ENCODE measurements around the gene ERCC2. TPM values are rescaled to one million over a fixed set of nuclear protein-coding genes. Genes with fewer than 3 reads are reported as not detected.

ERCC2 gene
- total RNA-seq, 1 donor = 22.3 TPM

DNA sequence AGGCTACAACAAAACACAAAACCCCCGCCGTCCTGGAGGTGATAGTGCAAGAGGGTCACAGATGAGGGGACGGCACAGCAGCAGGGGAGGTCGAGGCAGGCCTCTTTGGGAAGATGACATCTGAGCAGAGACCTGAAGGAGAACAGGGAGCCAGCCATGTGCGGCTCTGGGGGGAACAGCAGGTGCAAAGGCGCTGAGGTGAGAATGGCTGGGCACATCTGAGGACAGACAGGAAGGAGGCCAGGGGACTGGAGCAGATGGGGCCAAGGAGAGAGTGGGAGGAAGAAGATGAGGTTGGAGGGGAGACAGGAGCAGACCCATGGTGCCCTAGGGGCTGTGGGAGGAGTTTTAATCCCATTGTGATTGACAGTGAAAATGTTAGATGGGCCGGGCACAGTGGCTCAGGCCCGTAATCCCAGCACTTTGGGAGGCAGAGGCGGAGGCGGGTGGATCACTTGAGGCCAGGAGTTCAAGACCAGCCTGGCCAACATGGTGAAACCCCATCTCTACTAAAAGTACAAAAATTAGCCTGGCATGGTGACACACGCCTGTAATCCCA lies 45.9 kb downstream of the ERCC2 start:
- H3K4me3 ChIP-seq (ENCODE audit: low read depth, low read length) = no peak overlapping the region
- TF ChIP-seq CTCF (IDR thresholded peaks at IDR 0.05; ENCODE audit: insufficient read depth, low read length) = no peak
- no peak for DNase-seq (ENCODE audit: low read depth)

DNA sequence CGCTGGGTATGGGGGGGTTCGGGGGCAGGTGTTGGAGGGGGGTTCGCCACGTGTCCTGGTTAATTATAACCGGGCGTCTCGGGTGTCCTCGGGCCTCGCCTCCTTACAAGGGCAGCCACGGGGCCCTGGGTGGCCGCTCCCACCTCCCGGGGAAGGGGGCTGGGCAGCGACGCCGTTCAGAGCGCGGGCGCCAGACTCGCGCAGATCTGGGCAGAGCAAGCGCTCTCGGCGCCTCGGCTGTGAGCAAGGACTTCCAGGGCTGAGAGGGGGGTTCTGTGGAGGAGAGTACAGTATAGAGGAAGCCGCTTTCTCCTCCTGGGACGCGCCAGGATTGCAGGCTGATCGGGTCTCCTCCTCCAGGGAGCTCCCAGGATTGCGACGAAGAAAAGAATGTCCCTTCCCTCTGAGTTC lies 46.7 kb downstream of the ERCC2 start:
- H3K4me3 ChIP-seq (ENCODE audit: low read depth, low read length) = no peak overlapping the region
- TF ChIP-seq CTCF (IDR thresholded peaks at IDR 0.05; ENCODE audit: insufficient read depth, low read length) = no peak
- DNase-seq (ENCODE audit: low read depth) = no peak

DNA sequence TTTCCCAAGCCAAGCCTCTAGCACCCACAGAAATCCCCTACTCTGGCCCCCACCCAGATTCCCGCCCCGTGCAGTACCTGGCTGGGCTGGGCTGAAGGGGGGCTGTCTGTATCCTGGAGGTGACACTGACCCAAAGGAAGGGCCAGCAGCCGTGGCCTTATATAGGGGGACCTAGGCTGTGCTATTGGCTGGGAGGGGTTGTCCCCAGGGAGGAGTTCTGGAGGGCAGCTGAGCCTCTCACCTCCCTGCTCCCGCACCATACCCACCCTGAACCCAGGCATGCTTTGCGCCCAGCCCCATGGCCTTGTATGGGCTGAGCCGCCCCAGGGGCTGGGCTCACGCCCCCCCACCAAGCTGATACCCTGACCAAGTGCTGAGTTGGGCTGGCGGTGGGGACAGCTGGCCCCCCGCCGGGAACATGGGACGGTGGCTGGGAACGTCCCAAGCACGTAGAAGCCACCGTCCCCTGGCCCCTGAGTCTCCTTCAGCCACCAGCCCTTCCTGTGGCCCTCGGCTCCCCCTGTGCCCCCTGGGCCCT lies 47.6 kb downstream of the ERCC2 start, which contains the start of gene CKM:
Gene CKM, minus strand, starts transcription at position 132 of the 538 bp plus-strand sequence. CDS start 3,162 bp downstream, outside the sequence.
- DNase-seq (ENCODE audit: low read depth) = no peak
- H3K4me3 ChIP-seq (ENCODE audit: low read depth, low read length) = no peak within 1 kb of the TSS
- no peak for TF ChIP-seq CTCF (IDR thresholded peaks at IDR 0.05; ENCODE audit: insufficient read depth, low read length)

DNA sequence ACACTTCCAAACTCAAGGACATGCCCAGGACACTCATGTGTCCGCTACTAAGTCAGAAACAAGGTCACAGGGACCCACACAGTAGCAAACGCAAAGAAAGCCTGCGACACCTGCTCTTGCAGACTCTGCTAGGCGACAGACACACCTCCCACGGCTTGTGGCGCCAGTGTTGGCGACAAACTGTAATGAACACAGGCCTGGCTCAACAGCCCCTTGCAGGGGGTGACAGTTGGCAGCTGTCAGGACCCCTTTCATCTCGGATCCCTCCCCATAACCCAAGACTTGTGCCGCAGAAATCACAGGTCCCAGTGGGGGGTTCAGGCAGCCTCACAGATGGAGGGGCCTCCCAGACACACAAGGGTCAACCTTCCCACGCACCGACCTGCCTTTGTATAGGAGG lies 48.1 kb downstream of the ERCC2 start:
- DNase-seq (ENCODE audit: low read depth) = no peak
- H3K4me3 ChIP-seq (ENCODE audit: low read depth, low read length) = no peak overlapping the region
- no peak for TF ChIP-seq CTCF (IDR thresholded peaks at IDR 0.05; ENCODE audit: insufficient read depth, low read length)

GRCh38 chr19:45321848-45322247 lies 48.5 kb downstream of the ERCC2 start:
- H3K4me3 ChIP-seq (ENCODE audit: low read depth, low read length) = no peak overlapping the region
- TF ChIP-seq CTCF (IDR thresholded peaks at IDR 0.05; ENCODE audit: insufficient read depth, low read length) = no peak
- no peak for DNase-seq (ENCODE audit: low read depth)

- no peak for DNase-seq (ENCODE audit: low read depth)
- TF ChIP-seq CTCF (IDR thresholded peaks at IDR 0.05; ENCODE audit: insufficient read depth, low read length) = no peak
- no peak overlapping the region for H3K4me3 ChIP-seq (ENCODE audit: low read depth, low read length)
Observed at GRCh38 chr19:45320997-45321775, 49.2 kb downstream of the ERCC2 start.
